ENCODE measurements around the gene KLHDC3. TPM values are rescaled to one million over a fixed set of nuclear protein-coding genes. Genes with fewer than 3 reads are reported as not detected.
A peak's percentile ranks its signal among the peaks of the same experiment; 100 is the strongest.

Gene KLHDC3
- total and polyA plus RNA-seq, 9 of the 15 experiments (the other 6 are each of a cell fraction or from before 2014, with no cell fraction given), result 4.5 to 171 (median 107) TPM

- TF ChIP-seq BCLAF1 (IDR thresholded peaks at IDR 0.05; ENCODE audit: borderline replicate concordance in 1 of 2, control insufficient read depth in 1 of 2, low read depth in 2 of 2, low read length in 1 of 2), result peak in 1 of 2 experiments; percentile 28; a peak in 1 of 4 replicates
- TF ChIP-seq TFAP4 (CRISPR knock-in tag; IDR thresholded peaks at IDR 0.05; ENCODE audit: borderline replicate concordance), result peak; percentile 80
- TF ChIP-seq CCNT2 (IDR thresholded peaks at IDR 0.05; ENCODE audit: borderline replicate concordance, extremely low read depth, insufficient read length, low read depth, low read length), result peak; percentile 99
- no peak for TF ChIP-seq SAP30 (IDR thresholded peaks at IDR 0.05; ENCODE audit: borderline replicate concordance, insufficient read depth, low read depth, low read length, poor library complexity, severe bottlenecking)
- TF ChIP-seq TAF9B (IDR thresholded peaks at IDR 0.05; ENCODE audit: partially characterized antibody), result peak; percentile 75
- TF ChIP-seq ZNF398 (CRISPR knock-in tag; IDR thresholded peaks at IDR 0.05), result no peak
- peak in 2 of 3 experiments; percentile 79 to 86 for TF ChIP-seq YY1 (IDR thresholded peaks at IDR 0.05; ENCODE audit: borderline replicate concordance in 1 of 3, control insufficient read depth in 1 of 3, extremely low read depth in 1 of 3, insufficient read depth in 3 of 3, insufficient read length in 1 of 3, insufficient replicate concordance in 2 of 3, low read depth in 1 of 3, low read length in 2 of 3)
- TF ChIP-seq PTTG1 (tag; IDR thresholded peaks at IDR 0.05; ENCODE audit: low read depth), result no peak
- TF ChIP-seq AFF1 (IDR thresholded peaks at IDR 0.05; ENCODE audit: low read depth in 1 of 2, partially characterized antibody in 2 of 2), result peak; percentile 37 to 59
- no peak for TF ChIP-seq ZNF77 (CRISPR knock-in tag; IDR thresholded peaks at IDR 0.05)
- TF ChIP-seq HNRNPUL1 (IDR thresholded peaks at IDR 0.05; ENCODE audit: low read length), result no peak
- peak; percentile 88 for TF ChIP-seq OTX1 (CRISPR knock-in tag; IDR thresholded peaks at IDR 0.05)
- peak; percentile 71 for TF ChIP-seq CREB1 (IDR thresholded peaks at IDR 0.05)
- TF ChIP-seq CREB1 (CRISPR knock-in tag; IDR thresholded peaks at IDR 0.05), result peak; percentile 47; the same call in 1 of the 2 replicates
Observed at GRCh38 chr6:43053545-43054205, 39.6 kb downstream of the KLHDC3 start, which contains the start of gene CUL7 (continued).
